IMR-90 (cell line): ENCODE data around the gene PPP1R12B. TPM values are rescaled to one million over a fixed set of nuclear protein-coding genes. Genes with fewer than 3 reads are reported as not detected.

Experiments
- ATAC-seq: fragments of 200-7000 bp; cut with Tn5 transposase; 2 replicates; pipeline ENCODE4 v1.9.1; 2020; ENCODE audit warnings: low read depth, mild to moderate bottlenecking, moderate library complexity
- BruUV-seq: library from RNA; stranded (reverse); fragments of 400-500 nt; replicated peaks from 2 replicates; lab custom pipeline; 2021; lab: Mats Ljungman, UMichigan
- CTCF ChIA-PET: fragments of 300-600 bp; formaldehyde crosslinking; extraction: SDS; loops from one replicate; lab custom pipeline; 2021; ENCODE audit warnings: antibody characterized with exemption; lab: Yijun Ruan, JAX
- POLR2A ChIA-PET: fragments of 300-600 bp; sonication (Branson Sonifier 250); formaldehyde crosslinking; loops from one replicate; lab custom pipeline; 2022; ENCODE audit warnings: antibody characterized with exemption; ENCODE audit not compliant: unreplicated experiment; lab: Charles Lee
- DNase-seq: peaks from one replicate; pipeline ENCODE4 v3.0.0; 2013
- H2AFZ ChIP-seq: replicated peaks from 2 replicates; pipeline ENCODE3; 2013; ENCODE audit warnings: low read length, mild to moderate bottlenecking; ENCODE audit not compliant: poor library complexity
- H2AK5ac ChIP-seq: 2 replicates; pipeline ENCODE4 v1.6.1; 2013; ENCODE audit warnings: low read depth, low read length, inconsistent platforms
- H2AK9ac ChIP-seq: replicated peaks from 2 replicates; pipeline ENCODE3; 2013; ENCODE audit warnings: mild to moderate bottlenecking, low read depth, low read length, moderate library complexity; ENCODE audit not compliant: poor library complexity
- H2BK120ac ChIP-seq: 2 replicates; pipeline ENCODE4 v1.6.1; 2013; ENCODE audit warnings: low read depth, low read length, inconsistent platforms
- H2BK15ac ChIP-seq: 3 replicates; pipeline ENCODE4 v1.6.1; 2013; ENCODE audit warnings: low read depth, low read length, inconsistent platforms
- H2BK20ac ChIP-seq: 2 replicates; pipeline ENCODE4 v1.6.1; 2013; ENCODE audit warnings: low read depth, mild to moderate bottlenecking, inconsistent platforms, low read length, moderate library complexity
- H2BK5ac ChIP-seq: 2 replicates; pipeline ENCODE4 v1.6.1; 2013; ENCODE audit warnings: mild to moderate bottlenecking, low read depth, low read length, inconsistent platforms; ENCODE audit not compliant: poor library complexity, severe bottlenecking
- H3K14ac ChIP-seq: replicated peaks from 2 replicates; pipeline ENCODE4 v1.6.1; 2013; ENCODE audit warnings: low read depth, low read length, inconsistent platforms
- H3K18ac ChIP-seq: 2 replicates; pipeline ENCODE4 v1.6.1; 2013; ENCODE audit warnings: low read depth, low read length, control low read depth
- H3K23ac ChIP-seq: 2 replicates; pipeline ENCODE4 v1.6.1; 2013; ENCODE audit warnings: low read depth, low read length, inconsistent platforms
- H3K27ac ChIP-seq: 2 replicates; pipeline ENCODE4 v1.5.1; 2013; ENCODE audit warnings: mild to moderate bottlenecking, control low read depth, low read length; ENCODE audit not compliant: insufficient read depth
- H3K27me3 ChIP-seq: 2 replicates; pipeline ENCODE4 v1.6.1; 2013; ENCODE audit warnings: low read length; ENCODE audit not compliant: control insufficient read depth, insufficient read depth
- H3K36me3 ChIP-seq: 2 replicates; pipeline ENCODE4 v1.6.1; 2013; ENCODE audit warnings: low read length, mixed read lengths; ENCODE audit not compliant: control insufficient read depth, insufficient read depth
- H3K4ac ChIP-seq: 2 replicates; pipeline ENCODE4 v1.6.1; 2013; ENCODE audit warnings: low read depth, low read length, inconsistent platforms
- H3K4me1 ChIP-seq: 2 replicates; pipeline ENCODE4 v1.6.1; 2013; ENCODE audit warnings: low read length, mixed read lengths; ENCODE audit not compliant: control insufficient read depth, insufficient read depth
- H3K4me2 ChIP-seq: 2 replicates; pipeline ENCODE4 v1.6.1; 2013; ENCODE audit warnings: low read depth, mild to moderate bottlenecking, control low read depth, low read length, moderate library complexity
- H3K4me3 ChIP-seq: 2 replicates; pipeline ENCODE4 v1.5.1; 2013; ENCODE audit warnings: low read depth, mild to moderate bottlenecking, control low read depth, low read length, moderate library complexity; ENCODE audit not compliant: insufficient read depth
- H3K56ac ChIP-seq: 2 replicates; pipeline ENCODE4 v1.6.1; 2013; ENCODE audit warnings: low read length, inconsistent platforms; ENCODE audit not compliant: insufficient read depth; ENCODE audit errors: extremely low read depth
- H3K79me1 ChIP-seq, 2 experiments: 2 replicates each; pipeline ENCODE4 v1.6.1; 2013; ENCODE audit warnings: low read length in 2 of 2, inconsistent platforms in 1 of 2, low read depth in 1 of 2
- H3K9ac ChIP-seq: 2 replicates; pipeline ENCODE4 v1.6.1; 2013; ENCODE audit warnings: low read depth, low read length, control low read depth
- H3K9me1 ChIP-seq: 2 replicates; pipeline ENCODE4 v1.6.1; 2013; ENCODE audit warnings: low read length, inconsistent platforms; ENCODE audit not compliant: insufficient read depth
- H3K9me3 ChIP-seq: 2 replicates; pipeline ENCODE4 v1.6.1; 2013; ENCODE audit warnings: low read length; ENCODE audit not compliant: control insufficient read depth, insufficient read depth
- H4K20me1 ChIP-seq: 2 replicates; pipeline ENCODE4 v1.6.1; 2013; ENCODE audit warnings: low read length, inconsistent platforms; ENCODE audit not compliant: insufficient read depth
- H4K5ac ChIP-seq: 2 replicates; pipeline ENCODE4 v1.6.1; 2013; ENCODE audit warnings: mild to moderate bottlenecking, low read depth, low read length, control low read depth
- H4K8ac ChIP-seq, 2 experiments: 2 replicates each; pipeline ENCODE4 v1.6.1; 2013; ENCODE audit warnings: low read depth in 2 of 2, low read length in 2 of 2, control low read depth in 1 of 2, inconsistent platforms in 1 of 2
- H4K91ac ChIP-seq: 2 replicates; pipeline ENCODE4 v1.6.1; 2013; ENCODE audit warnings: low read depth, low read length, inconsistent platforms; ENCODE audit not compliant: insufficient read depth
- CHD1 ChIP-seq: IDR thresholded peaks from 2 replicates; pipeline ENCODE4 v1.6.1; 2012; ENCODE audit warnings: low read depth, low read length, improper control_type of control experiment
- POLR2A ChIP-seq: IDR thresholded peaks from 2 replicates; pipeline ENCODE4 v1.6.1; 2012; ENCODE audit warnings: mild to moderate bottlenecking, low read depth, low read length
- RAD21 ChIP-seq: IDR thresholded peaks from 2 replicates; pipeline ENCODE4 v1.6.1; 2012; ENCODE audit warnings: low read length, improper control_type of control experiment
- WGBS, 2 experiments: methylation state at CpG; one replicate each; pipeline versions ENCODE4 v1.1.5 to v1.1.7; 2013; ENCODE audit warnings: missing lambda C conversion rate in 2 of 2; ENCODE audit not compliant: insufficient read length in 1 of 2; ENCODE audit errors: extremely low coverage in 2 of 2; 5-methylcytosine and 5-hydroxymethylcytosine counted together
- dilution Hi-C: fragments of 300-500 bp; cut with HindIII; formaldehyde crosslinking; loops from one replicate; pipeline ENCODE4 v1.14.3; 2018; ENCODE audit warnings: low sequenced_read_pairs; ENCODE audit not compliant: unreplicated experiment
- in situ Hi-C: fragments of 300-500 bp; cut with MboI; formaldehyde crosslinking; loops from 3 replicates; pipeline ENCODE4 v1.14.3; 2019; ENCODE audit warnings: low sequenced_read_pairs, inconsistent platforms, mixed read lengths
- intact Hi-C: fragments of 100-400 bp; cut with micrococcal nuclease; formaldehyde crosslinking; loops from 2 replicates; pipeline ENCODE4 v1.10.0; 2022
- polyA plus RNA-seq, 3 experiments: library from polyadenylated mRNA; depleted of rRNA; stranded (reverse); fragments of >200 nt; gene quantifications; 2 replicates each; pipeline ENCODE4 v1.2.3, GENCODE V29; 2012; ENCODE audit warnings: low replicate concordance in 1 of 3
- total RNA-seq: library from RNA; depleted of rRNA; stranded (reverse); fragments of >200 nt; gene quantifications from 2 replicates; pipeline ENCODE4 v1.2.3, GENCODE V29; 2012
- TF ChIP-seq, protein P1 (sequence below): fragments of 150-350 bp; IDR thresholded peaks from 2 replicates; pipeline ENCODE4 v1.6.1; 2017; ENCODE audit warnings: mild to moderate bottlenecking, antibody characterized with exemption, low read length, low read depth
- TF ChIP-seq, protein P2 (sequence below): conservative IDR thresholded peaks from 2 replicates; pipeline ENCODE4 v1.5.1; 2012; ENCODE audit warnings: mild to moderate bottlenecking, low read depth, low read length, improper control_type of control experiment

The PPP1R12B gene
- total and polyA plus RNA-seq, 2 of the 4 experiments (the other 2 are of a cell fraction), result 8.5 to 12.0 TPM

DNA sequence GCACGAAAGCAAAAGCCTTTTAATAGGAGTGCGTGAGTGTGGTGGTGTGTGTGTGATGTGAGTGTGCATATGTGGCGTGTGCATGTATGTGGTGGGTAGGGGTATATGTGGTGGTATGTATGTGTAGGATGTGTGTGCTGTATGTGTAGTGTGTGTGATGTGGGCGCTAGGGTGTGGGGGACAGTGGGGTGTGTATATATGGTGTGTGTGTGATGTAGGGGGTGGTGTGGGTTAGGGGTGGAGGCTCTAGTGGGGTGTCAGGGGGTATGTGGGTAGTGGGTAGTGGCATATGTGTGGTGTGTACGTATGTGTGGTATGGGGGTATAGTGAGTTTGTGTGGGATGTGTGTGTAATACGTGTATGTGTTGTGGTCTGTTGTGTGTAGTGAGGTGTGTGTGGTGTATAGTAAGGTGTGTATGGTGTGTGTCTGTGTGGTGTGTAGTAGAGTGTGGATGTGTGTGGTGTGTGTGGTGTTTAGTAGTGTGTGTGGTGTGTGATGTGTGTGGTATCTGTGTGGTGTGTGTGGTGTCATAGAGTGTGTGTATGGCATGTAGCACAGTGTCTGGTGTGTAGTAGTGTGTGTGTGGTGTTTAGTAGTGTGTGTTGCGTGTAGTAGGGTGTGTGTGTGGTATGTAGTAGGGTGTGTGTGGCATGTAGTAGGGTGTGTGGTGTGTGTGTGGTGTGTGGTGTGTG, 275.7 kb downstream of the PPP1R12B start:
- intact Hi-C loops (no loop called here), dilution Hi-C loops (no loop called here), in situ Hi-C loops (no loop called here)
- Histone ChIP-seq H4K91ac (peak overlapping the region; percentile 75), H3K9me1 (peaks cover 22% of the 10 kb centered on the region), H3K36me3 (no peaks in the 10 kb centered on the region), H3K14ac (peak overlapping the region; percentile 97), H2BK120ac (peak overlapping the region; percentile 88), H4K5ac (no peak overlapping the region), H3K4me2 (no peak overlapping the region), H3K4me3 (no peak overlapping the region), H2AFZ (peak overlapping the region; percentile 85), H3K9me3 (no peaks in the 10 kb centered on the region), H3K56ac (no peak overlapping the region), H4K20me1 (no peaks in the 10 kb centered on the region; the same call in 1 of the 2 replicates), H3K18ac (peak overlapping the region; percentile 43), H3K27me3 (no peaks in the 10 kb centered on the region), H3K4me1 (peaks cover 7% of the 10 kb centered on the region), H2AK9ac (peak overlapping the region; percentile 93), H2BK15ac (peak overlapping the region; percentile 95; the same call in 2 of the 3 replicates), H3K27ac (no peak overlapping the region), H3K9ac (no peak overlapping the region), H3K23ac (peak overlapping the region; percentile 64), H2BK5ac (peak overlapping the region; percentile 99), H2AK5ac (peak overlapping the region; percentile 100), H3K4ac (peak overlapping the region; percentile 73), H3K79me1 (peaks cover 0 to 7% of the 10 kb centered on the region in 2 experiments; a peak in 1 of 4 replicates), H2BK20ac (peak overlapping the region; percentile 95), H4K8ac (peak overlapping the region; percentile 9 to 66; a peak in 3 of 4 replicates)
- ChIA-PET CTCF (no interaction called here), POLR2A (no interaction called here)
- DNase-seq (no peak), ATAC-seq (no peak)
- no peak for TF ChIP-seq CHD1
- TF ChIP-seq POLR2A, result no peak
- TF ChIP-seq, protein P1, sequence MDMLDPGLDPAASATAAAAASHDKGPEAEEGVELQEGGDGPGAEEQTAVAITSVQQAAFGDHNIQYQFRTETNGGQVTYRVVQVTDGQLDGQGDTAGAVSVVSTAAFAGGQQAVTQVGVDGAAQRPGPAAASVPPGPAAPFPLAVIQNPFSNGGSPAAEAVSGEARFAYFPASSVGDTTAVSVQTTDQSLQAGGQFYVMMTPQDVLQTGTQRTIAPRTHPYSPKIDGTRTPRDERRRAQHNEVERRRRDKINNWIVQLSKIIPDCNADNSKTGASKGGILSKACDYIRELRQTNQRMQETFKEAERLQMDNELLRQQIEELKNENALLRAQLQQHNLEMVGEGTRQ, result no peak
- no peak for TF ChIP-seq RAD21
- TF ChIP-seq, protein P2, sequence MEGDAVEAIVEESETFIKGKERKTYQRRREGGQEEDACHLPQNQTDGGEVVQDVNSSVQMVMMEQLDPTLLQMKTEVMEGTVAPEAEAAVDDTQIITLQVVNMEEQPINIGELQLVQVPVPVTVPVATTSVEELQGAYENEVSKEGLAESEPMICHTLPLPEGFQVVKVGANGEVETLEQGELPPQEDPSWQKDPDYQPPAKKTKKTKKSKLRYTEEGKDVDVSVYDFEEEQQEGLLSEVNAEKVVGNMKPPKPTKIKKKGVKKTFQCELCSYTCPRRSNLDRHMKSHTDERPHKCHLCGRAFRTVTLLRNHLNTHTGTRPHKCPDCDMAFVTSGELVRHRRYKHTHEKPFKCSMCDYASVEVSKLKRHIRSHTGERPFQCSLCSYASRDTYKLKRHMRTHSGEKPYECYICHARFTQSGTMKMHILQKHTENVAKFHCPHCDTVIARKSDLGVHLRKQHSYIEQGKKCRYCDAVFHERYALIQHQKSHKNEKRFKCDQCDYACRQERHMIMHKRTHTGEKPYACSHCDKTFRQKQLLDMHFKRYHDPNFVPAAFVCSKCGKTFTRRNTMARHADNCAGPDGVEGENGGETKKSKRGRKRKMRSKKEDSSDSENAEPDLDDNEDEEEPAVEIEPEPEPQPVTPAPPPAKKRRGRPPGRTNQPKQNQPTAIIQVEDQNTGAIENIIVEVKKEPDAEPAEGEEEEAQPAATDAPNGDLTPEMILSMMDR, result no peak
- WGBS, 2 experiments, result 96 to 100% methylated on average over 2 to 4 of the region's 7 CpGs
- no TSS peak for BruUV-seq
